Activated naive CD4-positive, alpha-beta T cell treated with anti-CD3 and anti-CD28 coated beads, Interleukin-2, amount 50 U/mL, for 72 hours (primary cell): ENCODE results near the gene FOLR3. TPM values are rescaled to one million over a fixed set of nuclear protein-coding genes. Genes with fewer than 3 reads are reported as not detected.
"Not testable (repeated sequence)": the region's sequence is repeated elsewhere in the genome, so short reads cannot be mapped to it uniquely, and the experiment has no call there.

ENCODE experiments used
- ATAC-seq, 2 donors: fragments of 150-1000 bp; cut with Tn5 transposase; 2 replicates each; pipeline ENCODE4 v1.10.0; 2021; ENCODE audit warnings: mild to moderate bottlenecking in 2 of 2, moderate library complexity in 2 of 2
- DNase-seq, 2 donors: peaks; one replicate each; pipeline ENCODE4 v3.0.0; 2021 to 2022; ENCODE audit warnings: low spot score in 2 of 2
- H3K27ac Mint-ChIP-seq, 2 donors: one replicate each; pipeline ENCODE4 v1.8.0; 2022; ENCODE audit warnings: mild to moderate bottlenecking in 2 of 2, mixed read lengths in 2 of 2
- H3K36me3 Mint-ChIP-seq, 2 donors: one replicate each; pipeline ENCODE4 v1.8.0; 2022; ENCODE audit warnings: mixed read lengths in 2 of 2
- H3K9me3 Mint-ChIP-seq, 2 donors: one replicate each; pipeline ENCODE4 v1.8.0; 2022; ENCODE audit warnings: mixed read lengths in 2 of 2
- total RNA-seq, 2 donors: library from RNA; stranded (reverse); gene quantifications; one replicate each; pipeline ENCODE4 v1.2.3, GENCODE V29; 2022

The FOLR3 gene
- total RNA-seq, 2 donors from 2014 or later, result not detected

DNA sequence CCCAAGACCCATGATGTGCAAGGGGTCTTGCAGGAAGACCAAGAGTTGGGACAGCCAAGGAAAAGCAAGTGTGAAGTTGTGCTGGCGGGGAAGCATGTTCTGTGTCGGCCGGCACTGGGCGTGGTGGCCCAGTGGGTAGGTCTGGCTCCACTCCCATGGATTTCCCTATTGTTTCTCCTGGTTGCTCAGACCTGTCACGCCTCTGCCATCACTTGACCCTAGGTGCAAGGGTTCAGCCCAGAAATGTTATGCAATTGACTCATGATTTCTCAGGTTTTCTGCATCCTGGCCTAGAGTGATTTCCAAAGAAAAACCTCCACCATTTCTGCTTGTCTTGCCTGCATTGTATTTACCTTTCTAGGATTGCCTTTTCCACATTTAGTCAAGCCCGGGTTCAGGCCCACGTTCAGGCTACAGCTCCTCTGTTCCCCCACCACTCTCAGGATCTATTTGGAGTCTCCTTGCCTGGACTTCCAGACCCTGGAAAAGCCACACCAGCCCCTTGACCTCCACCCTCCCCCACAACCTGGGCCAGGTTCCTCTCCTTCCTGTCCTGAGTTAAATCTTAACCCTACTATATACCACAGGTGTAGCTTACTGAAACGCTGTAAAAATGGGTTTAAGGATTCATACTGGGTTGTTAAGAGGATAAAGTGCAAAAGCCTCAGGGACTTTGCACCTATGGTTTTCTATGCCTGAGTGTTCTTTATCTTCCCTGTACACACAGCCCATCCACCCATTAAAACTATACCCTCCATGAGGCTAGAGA is 39.0 kb downstream of the FOLR3 start:
- no peaks in the 10 kb centered on the region for H3K9me3 Mint-ChIP-seq
- ATAC-seq (no peak), DNase-seq (no peak)
- H3K36me3 Mint-ChIP-seq, result no peaks in the 10 kb centered on the region
- no peak overlapping the region for H3K27ac Mint-ChIP-seq

DNA sequence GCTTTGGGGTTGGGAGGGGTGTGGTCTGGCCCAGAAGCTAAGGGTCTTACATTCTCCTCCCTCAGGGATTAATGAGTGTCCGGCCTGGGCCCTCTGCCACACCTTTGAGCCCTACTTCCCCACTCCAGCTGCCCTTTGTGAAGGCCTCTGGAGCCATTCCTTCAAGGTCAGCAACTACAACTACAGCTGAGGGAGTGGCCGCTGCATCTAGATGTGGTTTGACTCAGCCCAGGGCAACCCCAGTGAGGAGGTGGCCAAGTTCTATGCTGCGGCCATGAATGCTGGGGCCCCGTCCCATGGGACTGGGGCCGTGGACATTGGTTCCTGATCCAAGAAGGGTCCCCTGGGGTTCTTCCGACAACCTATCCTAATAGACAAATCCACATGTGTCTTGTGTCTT is 42.1 kb downstream of the FOLR3 start:
- no peaks in the 10 kb centered on the region for H3K36me3 Mint-ChIP-seq
- no peak for ATAC-seq

DNA sequence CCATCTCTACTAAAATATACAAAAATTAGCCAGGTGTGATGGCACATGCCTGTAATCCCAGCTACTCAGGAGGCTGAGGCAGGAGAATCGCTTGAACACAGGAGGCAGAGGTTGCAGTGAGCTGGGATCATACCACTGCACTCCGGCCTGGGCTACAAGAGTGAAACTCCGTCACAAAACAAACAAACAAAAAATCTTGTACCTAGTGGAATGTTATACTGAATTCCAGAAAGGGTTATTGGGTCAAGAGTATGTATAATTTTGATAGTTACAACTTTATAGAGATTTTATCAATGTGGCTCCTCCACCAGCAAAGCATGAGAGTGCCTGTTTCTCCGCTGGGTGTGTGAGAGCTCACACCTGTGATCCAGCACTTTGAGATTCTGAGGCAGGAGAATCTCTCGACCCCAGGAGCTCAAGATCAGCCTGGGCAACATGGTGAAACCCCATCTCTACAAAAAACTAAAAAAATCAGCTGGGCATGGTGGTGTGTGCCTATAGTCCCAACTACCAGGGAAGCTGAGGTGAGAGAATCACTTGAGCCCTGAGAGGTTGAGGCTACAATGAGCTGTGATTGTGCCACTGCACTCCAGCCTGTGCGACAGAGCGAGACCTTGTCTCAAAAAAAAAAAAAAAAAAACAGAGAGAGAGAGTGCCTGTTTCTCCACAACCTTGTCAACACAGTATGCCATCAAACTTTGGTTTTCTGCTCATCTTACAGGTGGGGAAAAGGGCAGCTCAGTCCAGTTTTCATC is 43.7 kb downstream of the FOLR3 start:
- Mint-ChIP-seq H3K36me3 (no peaks in the 10 kb centered on the region), H3K9me3 (no peaks in the 10 kb centered on the region), H3K27ac (no peak overlapping the region)
- no peak for ATAC-seq
- DNase-seq, result no peak

More for the DNA sequence above, 42.1 kb downstream of the FOLR3 start:
- DNase-seq, result no peak
- H3K27ac Mint-ChIP-seq, result no peak overlapping the region
- H3K9me3 Mint-ChIP-seq, result no peaks in the 10 kb centered on the region

DNA sequence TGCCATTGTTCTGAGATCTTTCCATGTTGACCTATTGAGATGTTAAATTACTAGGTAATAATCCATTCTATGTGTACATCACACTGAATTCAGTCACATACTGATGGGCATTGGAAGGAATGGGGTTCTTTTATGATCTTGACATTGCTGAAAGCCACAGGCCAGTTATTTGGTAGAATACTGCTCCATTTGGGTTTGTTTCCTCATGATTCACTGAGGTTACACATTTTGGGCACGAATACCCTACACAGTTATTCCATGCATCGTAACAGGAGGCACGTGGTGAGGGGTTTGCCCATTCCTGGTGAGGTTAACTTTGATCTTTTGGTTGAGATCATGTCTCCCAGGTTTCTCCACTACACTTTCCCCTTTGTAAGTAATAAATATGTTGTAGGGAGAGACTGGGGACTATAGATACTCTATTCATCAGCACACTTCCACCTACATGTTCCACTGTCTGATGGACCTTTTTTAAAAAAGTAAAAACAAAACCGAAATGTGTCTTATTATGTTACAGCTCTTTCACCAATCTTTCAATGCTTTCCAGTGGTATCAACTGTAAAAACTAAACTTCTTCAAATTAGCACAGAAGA is 44.4 kb downstream of the FOLR3 start:
- peak; percentile 55 to 70 for ATAC-seq
- Mint-ChIP-seq H3K36me3 (no peaks in the 10 kb centered on the region), H3K9me3 (no peaks in the 10 kb centered on the region), H3K27ac (no peak overlapping the region)
- DNase-seq, result no peak

DNA sequence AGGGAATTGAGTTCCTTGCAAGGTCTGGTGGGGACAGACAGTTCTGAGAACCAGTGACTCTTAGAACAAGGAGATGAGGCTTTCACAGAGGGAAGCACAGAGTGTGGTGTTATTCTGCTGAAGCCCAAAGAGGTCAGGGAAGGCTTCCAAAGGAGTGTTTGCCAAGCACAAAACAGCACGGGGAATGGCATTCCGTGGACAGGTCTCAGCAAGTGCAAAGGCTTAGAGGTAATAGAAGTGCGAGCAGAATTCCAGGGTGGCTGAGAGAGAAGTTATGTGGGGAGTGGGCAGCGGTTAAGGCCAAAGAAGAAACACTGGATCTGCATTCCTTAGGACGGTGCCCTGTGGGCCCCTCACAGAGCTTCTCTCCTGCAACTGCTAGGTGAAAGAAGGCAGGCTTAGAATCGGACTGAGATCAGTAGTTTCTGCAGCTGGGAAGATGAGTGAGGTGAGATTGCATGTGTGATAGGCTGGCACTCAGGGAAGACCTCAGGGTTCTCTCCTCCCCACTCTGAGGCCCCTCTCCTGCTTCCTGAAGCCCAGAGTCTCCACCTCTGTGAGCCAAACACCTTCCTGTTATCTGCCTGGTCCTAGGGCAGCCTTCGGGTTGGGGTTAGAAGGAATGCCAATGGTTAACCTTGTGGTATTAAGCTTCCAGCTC is 45.5 kb downstream of the FOLR3 start:
- not testable (repeated sequence) for H3K9me3 Mint-ChIP-seq, ATAC-seq, DNase-seq, H3K36me3 Mint-ChIP-seq
- H3K27ac Mint-ChIP-seq, result peak overlapping the region in 1 of 2 donors; percentile 48

DNA sequence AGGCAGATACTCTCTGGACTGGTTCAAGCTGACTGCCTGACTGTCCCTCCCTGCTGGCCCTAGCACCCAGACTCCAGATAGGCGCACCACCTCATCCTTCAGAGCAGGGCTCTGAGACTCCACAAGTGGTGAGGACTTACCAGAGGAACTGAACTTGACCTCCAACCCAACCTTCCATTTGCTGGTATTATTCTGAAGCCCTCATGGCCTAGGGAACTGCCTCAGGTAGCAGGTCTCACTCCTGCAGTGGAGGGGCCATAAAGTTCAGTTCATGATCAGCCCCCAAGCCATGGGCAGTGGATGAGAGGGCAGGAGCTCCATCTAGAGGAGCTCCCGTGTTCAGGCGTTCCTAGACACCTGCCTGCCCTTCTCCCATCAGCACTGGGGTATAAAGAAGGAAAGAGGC is 46.0 kb downstream of the FOLR3 start:
- DNase-seq, ATAC-seq, H3K36me3 Mint-ChIP-seq, H3K9me3 Mint-ChIP-seq, H3K27ac Mint-ChIP-seq: not testable (repeated sequence)

DNA sequence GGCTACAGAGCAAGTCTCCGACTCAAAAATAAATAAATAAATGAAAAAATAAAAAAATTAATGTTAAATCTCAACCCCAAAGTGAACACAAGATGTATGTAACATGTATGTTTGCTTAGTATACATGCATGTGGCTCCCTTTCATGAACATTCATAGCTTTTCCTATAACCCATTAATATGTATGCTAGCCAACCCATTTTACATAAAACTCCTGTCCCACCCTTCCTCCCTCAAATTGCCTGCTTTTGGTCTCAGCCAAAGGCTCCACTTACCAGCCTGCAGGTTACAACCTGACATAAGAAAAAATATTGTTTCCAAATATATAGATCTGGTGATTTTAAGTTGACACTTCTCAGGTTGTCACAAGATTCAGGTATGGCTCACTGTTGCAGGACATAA is 52.7 kb downstream of the FOLR3 start:
- Mint-ChIP-seq H3K36me3 (no peaks in the 10 kb centered on the region), H3K9me3 (no peaks in the 10 kb centered on the region), H3K27ac (no peak overlapping the region)
- ATAC-seq (no peak), DNase-seq (no peak)

Other genes with a start within 250 kb of the FOLR3 start
- 10 to 100 TPM; 14.0 to 21.8 TPM for gene XNDC1N, start 207.1 kb upstream of the FOLR3 start, total RNA-seq
- gene RNF121, start 206.7 kb upstream of the FOLR3 start, total RNA-seq, result 10 to 100 TPM; 32.2 to 44.6 TPM
- gene IL18BP, start 136.8 kb upstream of the FOLR3 start, total RNA-seq, result 10 to 100 TPM; 12.5 to 13.8 TPM
- 100 to 1,000 TPM; 206 to 209 TPM for gene NUMA1, start 55.2 kb upstream of the FOLR3 start, total RNA-seq
- gene LRRC51, start 54.9 kb upstream of the FOLR3 start, total RNA-seq, result 1 to 10 TPM; 4.1 to 8.3 TPM
- gene LAMTOR1, start 32.4 kb upstream of the FOLR3 start, total RNA-seq, result 10 to 100 TPM; 40.9 to 60.0 TPM
- gene TOMT, start 29.8 kb upstream of the FOLR3 start, total RNA-seq, result not detected
- 10 to 100 TPM; 50.5 to 60.1 TPM for gene ANAPC15, start 23.0 kb upstream of the FOLR3 start, total RNA-seq
- not detected for gene FOLR1, start 56.4 kb downstream of the FOLR3 start, total RNA-seq
- gene FOLR2, start 81.1 kb downstream of the FOLR3 start, total RNA-seq, result not detected
- gene INPPL1, start 89.0 kb downstream of the FOLR3 start, total RNA-seq, result 100 to 1,000 TPM in 1 of 2 donors, 10 to 100 TPM in 1; 97.0 to 132 TPM
- not detected for gene PHOX2A, start 108.5 kb downstream of the FOLR3 start, total RNA-seq